Measurements from ENCODE around the gene MUL1.
A peak's percentile ranks its signal among the peaks of the same experiment; 100 is the strongest.

The MUL1 gene

DNA sequence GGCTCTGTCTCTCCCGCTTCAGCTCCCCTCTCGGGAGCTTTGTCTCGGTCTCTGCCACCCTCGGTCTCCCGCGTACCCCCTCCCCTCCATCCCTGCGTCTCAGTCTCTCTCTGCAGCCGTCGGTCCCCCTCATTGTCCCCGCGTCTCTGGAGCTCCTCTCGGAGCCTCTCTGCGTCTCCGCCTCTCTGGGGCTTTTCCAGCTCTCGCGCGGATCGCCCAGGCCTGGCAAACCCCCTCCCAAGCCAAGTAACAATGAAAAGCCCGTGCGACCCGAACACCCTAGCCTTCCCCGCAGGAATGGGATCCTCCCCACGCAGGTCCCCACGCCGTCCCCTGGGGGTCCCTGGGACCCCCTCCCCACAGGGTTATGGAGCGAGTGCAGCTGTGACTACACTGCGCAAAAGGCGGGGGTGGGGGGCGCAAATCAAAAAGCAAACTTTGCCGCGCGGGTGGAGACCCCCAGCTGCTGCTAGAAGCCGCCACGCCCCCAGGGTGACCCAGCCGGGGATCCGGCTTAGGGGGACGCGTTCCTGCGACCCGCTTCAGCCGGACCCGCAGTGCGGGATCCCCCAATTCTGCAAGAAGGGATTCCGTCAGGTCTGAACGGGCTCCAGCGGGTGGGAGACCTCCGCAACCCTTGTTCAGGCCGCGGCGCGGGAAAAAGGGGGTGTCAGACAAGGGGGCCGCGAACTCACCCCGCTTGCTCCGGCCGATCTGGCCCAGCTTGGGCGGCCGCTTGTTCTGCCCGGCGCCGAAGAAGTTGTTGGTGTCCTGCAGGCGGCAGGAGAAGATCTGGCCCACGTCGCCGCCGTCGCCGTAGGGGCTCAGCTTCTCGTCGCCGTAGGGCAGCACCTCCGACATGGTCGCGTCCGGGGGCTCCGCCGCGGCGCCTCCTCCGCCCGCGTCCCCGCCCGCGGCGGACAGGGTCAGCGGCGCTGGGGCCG lies 23.2 kb downstream of the MUL1 start:
- DNase-seq = no peak

DNA sequence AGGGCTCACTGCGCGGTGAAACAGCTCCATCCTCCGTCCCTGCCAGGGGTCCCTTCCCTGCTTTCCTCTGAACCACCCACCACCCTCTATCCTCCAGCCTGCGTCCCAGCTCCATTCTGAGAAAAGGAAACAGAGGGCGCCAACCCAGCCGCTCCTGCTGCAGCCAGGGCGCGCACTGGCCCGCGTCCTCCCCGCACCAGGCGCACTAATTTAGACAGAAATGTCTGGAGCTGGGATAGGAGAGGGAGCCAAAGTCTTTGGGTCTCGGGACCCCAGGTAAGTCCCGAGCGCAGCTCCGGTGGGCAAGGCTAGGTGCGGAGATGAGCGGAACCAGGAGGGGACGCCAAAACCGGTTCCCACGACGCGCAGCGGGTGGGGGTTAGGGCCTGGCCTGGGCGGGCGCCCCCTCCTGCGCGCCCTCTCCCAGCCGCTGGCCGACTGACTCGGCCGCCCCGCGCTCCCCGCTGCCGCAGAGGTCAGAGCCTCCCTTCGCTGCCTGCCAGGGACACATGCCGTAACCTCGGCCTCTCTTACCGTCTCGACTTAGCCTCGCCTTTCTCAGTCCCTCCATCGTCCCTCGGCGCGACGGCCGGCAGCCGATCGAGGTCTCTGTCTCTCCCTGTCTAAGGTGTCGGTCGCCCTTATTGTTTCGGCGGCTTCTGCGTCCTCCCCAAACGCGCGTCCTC lies 24.0 kb downstream of the MUL1 start:
- no peak for DNase-seq

DNA sequence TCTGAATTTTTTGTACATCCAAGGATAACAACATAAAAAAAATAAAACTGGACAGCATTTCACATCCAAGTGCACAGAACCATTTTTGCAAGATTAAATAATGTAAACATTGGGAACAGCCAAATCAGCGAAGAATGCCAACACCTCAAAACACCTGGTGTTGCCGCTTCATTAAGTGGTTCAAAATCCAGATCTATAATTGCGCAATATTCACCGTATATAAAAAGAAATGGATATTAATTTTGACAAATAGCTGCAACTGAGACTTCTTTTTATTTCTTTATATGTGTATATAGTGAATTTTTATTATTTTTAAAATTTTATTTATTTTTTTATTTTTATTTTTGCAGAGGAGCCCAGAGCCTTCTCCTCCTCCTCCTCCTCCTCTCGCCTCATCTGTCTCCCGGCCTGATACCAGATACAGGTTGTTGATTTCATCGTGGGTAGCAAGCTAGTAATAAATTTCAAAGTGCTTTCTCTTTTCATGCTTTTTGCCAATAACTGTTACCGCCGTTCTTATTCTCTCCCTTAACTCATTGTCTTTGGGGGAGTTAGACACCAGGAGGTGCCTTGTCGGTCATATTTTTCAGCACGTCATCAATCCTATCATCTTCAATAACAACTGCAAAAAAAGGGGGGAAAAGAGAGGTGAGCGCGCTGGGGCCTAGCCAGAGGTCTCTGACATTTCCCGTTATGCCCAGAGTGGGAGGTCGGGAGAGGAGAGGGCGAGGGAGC lies 24.7 kb downstream of the MUL1 start:
- DNase-seq = no peak

DNA sequence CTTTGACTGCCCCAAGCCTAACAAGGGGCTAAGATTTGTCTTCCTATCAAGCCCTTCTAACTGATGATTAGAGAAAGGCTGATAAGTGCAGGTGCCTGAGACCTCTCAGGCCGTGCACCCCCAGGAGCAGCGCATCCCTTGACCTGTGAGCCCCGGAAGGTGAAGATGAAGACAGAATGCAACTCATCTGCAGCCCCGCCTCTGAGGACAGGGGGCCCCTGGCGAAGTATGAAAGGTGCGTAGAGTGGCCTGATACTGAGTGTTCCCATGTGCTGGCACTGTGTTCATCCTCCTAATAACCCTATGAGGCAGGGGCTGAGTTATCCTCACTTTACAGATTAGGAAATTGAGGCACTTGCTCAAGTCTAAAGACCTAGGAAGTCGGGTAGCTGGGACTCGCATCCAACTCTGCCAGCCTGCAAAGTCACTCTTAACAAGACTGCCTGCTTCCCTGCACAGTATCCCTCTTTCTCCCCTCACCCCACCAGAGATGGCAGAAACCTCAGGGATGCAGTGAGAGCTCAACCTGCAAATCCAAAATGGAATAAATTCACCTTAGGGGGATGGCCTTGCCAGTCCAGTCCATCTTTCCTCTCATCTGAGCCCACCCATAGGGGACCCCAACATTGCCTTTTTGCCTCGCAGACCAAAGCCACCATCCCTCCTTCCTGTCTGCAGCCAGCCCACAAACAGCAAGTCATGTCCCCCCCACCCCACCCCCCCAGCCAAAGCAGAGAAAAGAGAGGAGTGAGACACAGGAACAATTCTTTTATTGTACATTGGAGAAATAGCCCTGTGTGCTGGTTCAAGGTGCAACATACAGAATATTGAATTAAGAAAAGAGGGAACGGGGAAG lies 26.1 kb downstream of the MUL1 start:
- DNase-seq = no peak

DNA sequence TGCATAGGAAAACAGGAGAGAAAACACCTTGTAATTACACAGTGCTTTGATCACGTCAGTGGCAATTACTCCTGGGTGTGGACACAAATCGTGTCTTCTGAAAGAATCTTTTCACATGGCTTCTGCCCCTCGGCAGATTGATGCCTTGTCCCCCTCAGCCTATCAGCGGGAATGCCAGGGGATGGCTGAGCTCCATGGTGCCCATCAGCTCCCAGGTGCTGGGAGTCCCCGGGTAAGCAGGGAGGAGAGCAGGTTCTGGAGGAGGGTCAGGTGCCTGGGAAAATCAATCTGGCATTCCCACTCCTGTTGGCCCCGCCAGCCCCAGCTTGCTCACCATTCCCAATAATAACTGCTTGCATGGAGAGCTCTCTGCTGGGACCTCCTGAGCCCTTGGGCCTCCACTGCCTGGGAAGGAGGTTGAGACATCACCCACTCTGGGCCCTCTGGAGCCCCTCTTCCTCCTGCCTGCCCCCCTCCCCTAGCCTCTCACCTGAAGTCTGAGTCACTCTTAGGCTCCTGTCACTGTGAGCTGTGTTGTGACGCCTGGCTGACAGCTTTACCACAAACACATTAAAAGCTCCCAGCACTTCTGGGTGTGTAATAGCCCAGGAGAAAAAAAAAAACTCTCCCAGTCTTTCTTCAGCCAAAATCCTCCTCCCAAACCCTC lies 26.9 kb downstream of the MUL1 start:
- no peak for DNase-seq

DNA sequence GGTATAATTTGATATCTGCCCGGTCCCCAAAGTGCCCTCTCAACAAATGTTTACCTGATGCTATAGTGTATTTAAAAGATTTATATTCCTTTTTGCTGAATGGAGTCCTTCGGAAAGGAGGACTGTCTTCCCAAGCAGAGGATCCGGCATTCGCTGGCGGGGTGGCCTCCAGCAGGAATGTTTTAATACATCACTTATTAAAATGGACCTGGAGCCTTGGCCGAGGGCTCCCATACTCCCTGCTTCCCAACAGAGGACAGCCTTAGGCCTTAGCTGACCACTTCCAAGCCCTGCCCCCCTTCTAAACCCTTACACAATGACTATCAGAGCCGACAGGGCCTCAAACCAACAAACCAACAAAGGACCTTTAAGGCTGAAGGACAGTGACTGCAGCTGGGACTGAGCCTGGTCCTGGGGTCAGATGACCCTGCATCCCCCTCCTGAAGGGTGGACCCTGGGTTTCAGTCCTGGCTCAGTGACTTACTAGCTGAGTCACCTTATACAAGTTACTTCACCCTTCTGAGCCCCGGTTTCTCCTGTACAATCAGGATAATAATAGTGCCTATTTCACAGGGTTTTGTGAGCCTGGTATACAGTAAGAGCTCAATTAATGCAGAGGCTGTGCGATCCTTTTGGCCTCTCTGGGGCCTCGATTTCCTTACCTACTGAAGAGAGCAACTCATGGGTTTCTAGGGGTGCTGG lies 27.6 kb downstream of the MUL1 start:
- DNase-seq = no peak

DNA sequence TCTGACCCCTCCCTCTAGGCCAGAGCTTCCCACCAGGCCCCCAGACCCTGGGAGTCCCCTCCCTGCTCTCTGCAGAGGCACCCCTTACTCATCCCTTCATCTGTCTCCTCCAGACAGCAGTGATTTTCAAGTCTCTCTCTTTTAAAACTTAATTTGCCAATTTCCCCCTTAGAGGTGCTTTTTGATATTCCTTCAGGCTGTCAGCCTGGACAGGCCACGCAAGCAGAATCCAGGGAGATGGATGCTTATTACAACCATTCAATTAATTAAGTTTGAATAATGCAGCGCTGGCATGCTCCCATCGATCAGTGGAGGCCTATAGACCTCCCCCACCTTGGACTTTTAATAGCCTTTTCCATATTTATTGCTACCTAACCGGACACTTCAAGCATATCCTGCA lies 28.1 kb downstream of the MUL1 start:
- no peak for DNase-seq

DNA sequence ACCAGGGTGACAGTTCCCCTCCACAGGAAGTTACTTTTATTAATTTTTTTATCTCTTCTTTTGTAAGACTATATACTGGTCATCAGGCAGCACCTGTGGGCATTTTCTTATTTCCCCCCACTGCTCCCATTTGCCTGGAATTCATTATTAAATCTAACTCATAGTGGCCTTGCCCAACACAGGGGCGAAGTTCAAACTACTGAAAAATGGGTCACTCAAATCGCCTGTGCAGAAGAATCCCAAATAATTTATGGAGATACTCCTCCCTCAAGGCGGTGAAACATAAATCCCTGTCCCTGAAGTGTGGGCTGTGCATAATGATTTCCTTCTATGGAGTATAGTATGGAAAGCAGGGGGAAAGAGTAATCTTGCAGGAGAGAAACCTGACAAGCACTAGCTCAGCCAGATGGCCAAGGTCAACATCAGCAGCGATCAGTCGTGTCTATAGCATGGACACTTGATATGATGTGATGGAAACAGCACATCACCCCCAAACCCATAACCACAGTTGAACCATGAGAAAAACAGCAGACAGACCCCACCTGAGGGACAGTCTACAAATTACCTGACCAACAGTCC lies 29.8 kb downstream of the MUL1 start:
- DNase-seq = no peak

DNA sequence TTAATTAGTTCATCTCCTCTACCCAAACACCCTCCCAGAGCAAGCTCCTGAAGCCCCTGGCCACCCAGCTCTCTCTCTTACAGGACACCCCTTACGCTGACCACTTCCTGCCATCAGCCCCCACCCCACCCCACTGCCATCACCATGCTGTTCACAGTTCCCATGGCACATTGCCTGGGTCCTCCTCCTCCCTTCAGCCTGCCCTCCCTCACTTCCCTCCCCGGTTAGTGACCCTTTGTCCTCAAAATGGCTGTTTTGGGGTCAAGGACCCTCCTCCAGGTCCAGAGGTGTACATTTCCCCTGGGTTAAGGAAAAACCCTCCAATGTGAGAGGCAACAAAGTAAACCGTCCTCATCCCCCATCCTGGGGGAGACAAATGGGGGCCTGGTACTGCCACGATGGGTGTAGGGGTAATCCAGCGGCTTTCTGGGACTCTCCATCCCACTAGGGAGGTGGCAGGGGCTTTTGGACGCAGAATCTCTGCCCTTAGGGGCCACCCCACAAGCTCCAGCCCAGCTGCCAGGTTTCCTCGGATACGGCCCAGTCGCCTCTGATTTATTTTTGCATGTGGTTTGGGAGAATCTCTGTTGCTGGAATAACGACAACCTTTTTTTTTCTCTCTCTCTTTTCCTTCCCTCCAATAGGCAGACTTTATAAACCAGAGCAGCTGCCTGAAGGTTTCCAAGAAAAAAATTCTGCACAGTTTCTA lies 30.4 kb downstream of the MUL1 start:
- DNase-seq = no peak

DNA sequence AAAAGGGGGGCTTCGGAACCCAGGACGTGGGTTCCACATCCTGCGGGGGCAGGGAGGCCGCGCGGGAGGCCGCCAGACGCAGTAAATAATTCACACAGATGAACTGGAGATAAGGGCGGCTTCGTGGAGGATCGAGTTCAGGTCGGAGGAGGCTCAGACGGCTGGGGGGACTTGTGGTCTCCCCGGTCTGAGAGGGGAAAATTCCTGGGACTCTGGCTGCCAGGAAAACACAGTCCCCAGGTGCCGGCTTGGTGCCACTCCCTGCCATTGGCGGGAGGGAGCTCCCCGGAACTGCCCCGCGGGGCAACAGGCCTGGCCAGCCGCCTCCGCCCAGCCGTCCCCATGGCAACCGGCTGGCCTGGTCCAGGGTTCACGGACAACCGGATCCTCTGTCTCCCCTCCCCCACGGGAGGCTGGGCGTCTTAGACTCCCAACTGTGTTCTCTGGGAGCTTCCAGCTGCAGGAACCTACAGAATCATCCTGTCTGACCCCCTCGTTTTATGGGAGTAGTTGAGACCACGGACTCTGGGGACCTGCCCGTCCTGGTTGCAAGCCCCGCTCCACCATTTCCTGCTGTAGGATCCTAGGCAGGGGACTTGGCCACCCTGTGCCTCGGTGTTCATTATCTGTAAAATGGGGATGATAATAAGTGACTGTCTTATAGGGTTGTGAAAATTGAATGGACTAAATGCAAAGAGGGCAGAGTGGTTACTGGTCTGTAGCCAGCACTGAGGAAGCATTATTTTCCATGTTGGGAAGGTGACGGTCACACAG lies 31.5 kb downstream of the MUL1 start:
- no peak for DNase-seq

DNA sequence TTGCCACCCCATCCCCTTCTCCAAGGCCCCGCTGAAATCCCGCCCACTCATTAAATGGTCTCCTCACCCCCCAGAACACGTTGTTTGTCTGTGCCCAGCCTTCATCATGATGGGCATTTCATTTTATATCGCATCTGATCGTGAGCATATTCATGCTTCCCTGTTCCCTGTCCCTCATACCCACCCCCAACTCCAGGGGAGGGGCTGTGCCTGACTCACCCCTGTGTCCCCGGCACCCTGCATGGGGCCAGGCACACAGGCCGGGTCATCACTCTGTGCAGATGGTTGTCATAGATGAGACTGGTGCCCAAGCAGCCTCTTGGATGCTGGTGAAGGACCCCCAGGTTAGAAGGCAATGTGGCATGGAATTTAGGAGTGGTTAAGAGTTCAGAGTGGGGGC lies 33.0 kb downstream of the MUL1 start:
- no peak for DNase-seq

DNA sequence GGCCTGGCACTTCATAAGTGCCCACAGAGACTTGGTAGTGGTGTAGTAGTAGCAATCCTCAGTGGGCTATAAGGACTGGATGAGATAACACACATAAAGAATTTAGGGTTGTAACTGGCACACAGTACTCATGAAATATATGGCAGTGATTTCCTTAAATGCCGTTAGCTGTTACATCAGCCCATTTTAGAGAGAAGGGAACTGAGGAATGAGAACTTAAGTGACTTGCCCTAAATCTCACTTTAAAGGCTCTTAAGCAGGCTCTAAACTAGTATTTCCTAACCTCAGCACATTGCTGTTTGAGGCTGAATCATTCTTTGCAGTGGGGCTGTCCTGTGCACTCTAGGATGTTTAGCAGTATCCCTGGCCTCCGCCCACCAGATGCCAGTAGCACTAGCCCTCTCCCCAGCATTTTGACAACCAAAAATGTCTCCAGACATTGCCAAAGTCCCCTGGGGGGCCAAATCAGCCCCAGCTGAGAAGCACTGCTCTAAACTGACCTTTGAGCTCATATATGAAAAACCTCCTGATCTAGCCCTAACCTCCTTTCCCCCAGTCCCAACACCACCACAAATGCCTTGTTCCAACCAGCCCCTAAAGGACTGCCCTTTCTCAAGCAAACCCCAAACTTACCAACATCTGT lies 33.5 kb downstream of the MUL1 start:
- no peak for DNase-seq

DNA sequence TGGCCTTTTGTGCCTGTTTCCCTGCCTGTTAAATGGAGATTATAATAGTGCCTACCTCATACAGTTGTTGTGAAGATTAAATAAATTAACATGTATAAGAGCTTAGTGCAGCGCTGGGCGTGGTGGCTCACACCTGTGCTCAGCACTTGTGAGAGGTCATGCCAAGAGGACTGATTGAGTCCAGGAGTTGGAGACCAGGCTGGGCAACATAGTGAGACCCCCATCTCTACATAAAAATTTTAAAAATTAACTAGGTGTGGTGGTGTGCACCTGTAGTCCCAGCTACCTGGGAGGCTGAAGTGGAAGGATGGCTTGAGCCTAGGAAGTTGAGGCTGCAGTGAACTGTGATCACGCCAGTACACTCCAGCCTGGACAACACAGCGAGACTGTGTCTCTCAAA lies 34.1 kb downstream of the MUL1 start:
- DNase-seq = no peak

DNA sequence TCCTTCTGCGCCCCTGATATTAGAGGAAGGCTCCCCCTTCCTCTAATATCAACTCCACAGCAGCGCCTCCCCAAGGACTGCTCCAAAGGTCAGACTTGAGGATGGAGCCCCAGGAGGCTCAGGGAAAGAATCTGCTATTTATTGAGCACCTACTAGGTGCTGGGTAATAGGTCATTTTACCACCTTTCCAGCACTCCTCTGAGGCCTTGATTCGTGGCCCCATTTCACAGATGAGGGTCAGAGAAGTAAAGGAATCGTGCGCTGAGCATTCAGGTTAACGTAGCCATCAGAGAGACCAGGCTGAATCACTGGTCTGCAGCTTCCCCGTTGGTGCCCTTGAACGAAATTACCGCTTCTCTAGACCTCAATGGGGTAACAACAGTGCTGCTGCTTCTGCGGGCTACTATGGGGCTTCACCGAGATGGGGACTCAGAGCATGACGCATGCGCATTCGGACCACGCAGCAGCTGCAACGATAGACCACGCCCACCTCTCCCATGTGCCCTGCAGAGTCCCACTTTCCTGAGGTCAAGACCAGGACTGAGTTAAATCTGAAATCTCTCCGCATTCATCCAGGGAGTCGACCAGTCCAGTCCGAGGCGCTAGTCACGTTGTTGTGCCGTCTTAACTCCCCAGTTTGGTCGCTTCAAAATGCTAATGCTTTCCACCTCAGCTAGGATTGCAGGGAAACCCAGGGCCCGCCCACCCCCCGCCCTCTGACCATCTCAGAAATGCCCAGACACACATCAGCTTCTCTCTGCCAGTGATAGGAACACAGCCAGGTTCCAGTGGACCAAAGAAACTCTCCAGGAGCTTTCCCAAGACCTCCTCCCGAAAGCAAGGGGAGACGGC lies 34.9 kb downstream of the MUL1 start:
- DNase-seq = peak in 1 of 2 donors; percentile 23

DNA sequence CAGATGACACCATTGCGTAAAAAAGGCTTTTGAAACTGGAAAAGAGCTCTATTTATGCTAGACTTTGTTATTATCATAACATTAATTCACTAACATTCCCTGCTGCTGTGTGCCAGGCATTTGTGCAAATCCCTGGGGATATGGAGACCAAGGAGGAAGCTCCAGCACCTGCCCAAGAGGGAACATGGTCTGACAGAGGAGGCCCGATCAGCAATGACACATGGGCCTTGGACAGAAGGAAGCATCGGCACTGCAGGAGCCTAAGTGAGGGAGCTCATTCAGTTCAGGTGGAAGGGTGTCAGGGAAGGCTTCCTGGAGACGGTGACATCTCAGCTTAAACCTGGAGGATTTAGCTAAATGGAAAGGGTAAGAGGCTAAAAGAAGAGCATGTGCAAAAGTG lies 35.8 kb downstream of the MUL1 start:
- no peak for DNase-seq

DNA sequence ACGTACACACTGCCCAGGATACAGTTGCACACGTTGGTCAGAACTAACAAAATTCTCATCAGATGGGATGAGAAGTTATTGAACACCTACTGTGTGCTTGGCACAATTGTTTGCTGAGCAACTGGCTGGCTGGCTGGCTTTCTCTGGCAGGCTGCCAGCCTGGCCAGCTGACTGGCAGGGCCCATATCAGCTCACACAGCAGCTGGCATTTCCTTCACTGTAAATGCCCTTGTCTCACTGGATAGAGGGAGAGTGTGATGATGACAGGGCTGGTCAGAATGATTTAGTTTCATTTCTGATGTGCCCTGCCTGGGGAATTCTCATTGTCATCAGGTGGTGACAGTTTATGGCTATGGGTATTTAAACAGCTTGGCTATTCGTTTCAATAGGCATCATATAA lies 37.8 kb downstream of the MUL1 start:
- DNase-seq = no peak

DNA sequence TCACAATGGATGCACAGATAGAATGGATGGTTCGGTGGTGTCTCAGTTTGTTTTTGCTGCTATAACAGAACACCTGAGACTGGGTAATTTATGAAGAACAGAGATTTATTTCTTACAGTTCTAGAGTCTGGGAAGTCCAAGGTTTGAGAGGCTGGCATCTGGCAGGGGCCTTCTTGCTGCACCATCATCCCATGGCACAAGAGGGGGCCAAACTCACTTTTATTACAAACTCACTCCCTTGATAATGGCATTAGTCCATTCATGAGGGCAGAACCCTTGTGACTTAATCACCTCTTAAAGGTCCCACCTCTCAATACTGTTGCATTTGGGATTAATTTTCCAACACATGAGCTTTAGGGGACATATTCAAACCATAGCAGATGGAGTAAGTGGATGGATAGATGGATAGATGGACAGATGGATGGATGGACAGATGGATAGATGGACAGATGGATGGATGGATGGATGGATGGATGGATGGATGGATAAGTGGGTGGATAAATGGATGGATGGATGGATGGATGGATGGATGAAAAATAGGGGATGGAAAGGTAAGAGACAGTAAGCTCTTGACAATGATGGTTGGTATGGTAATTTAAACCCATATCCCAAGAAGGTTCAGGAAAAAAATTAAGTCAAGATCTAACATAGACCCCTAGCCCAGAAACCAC lies 38.4 kb downstream of the MUL1 start:
- DNase-seq = no peak
